ENCODE data around the gene RPRD2. TPM values are rescaled to one million over a fixed set of nuclear protein-coding genes. Genes with fewer than 3 reads are reported as not detected.

RPRD2 gene
- total RNA-seq, 3 donors from 2014 or later (not counting 1 experiment from before 2014, with no cell fraction given) = 30.3 to 38.8 (median 34.0) TPM

DNA sequence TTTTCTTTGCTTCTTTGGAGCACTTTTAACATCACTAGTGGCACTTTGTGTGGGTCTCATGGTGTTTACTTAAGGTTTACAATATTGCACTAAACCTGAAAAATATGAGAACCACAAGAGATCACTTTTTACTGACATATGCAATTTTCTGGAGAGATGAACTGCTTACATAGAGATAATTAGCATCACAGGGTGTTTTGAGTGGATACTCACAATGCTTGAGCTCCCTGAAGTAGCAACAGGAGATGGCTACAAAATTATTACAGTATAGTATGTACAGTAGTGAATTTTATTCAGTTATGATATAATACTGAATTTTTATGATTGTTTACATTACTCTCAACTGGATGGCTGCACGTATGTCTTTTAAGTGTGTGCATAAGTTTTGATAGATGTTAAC lies 22.6 kb downstream of the RPRD2 start:
- no peaks in the 10 kb centered on the region for H3K36me3 Mint-ChIP-seq
- H3K27ac Mint-ChIP-seq = peak overlapping the region in 1 of 2 donors; percentile 78
- peaks cover 30 to 37% of the 10 kb centered on the region in 2 donors for H3K4me1 Mint-ChIP-seq
- Histone ChIP-seq H3K36me3 (ENCODE audit: control insufficient read depth, insufficient read depth, low read length) (peaks cover 2% of the 10 kb centered on the region), H3K4me3 (ENCODE audit: low read length) (no peak overlapping the region), H3K4me1 (ENCODE audit: control insufficient read depth, insufficient read depth, low read length) (peaks cover 4% of the 10 kb centered on the region), H3K27ac (ENCODE audit: low read length) (no peak overlapping the region), H3K9me3 (ENCODE audit: control insufficient read depth, insufficient read depth, low read length) (no peaks in the 10 kb centered on the region), H3K27me3 (ENCODE audit: control insufficient read depth, insufficient read depth, low read length) (no peaks in the 10 kb centered on the region)
- ATAC-seq (no peak), DNase-seq (no peak)
- intact Hi-C loops (cut with micrococcal nuclease) = no loop called here
- H3K9me3 Mint-ChIP-seq = no peaks in the 10 kb centered on the region
- H3K4me3 Mint-ChIP-seq = no peak overlapping the region
- TF ChIP-seq, protein P1, sequence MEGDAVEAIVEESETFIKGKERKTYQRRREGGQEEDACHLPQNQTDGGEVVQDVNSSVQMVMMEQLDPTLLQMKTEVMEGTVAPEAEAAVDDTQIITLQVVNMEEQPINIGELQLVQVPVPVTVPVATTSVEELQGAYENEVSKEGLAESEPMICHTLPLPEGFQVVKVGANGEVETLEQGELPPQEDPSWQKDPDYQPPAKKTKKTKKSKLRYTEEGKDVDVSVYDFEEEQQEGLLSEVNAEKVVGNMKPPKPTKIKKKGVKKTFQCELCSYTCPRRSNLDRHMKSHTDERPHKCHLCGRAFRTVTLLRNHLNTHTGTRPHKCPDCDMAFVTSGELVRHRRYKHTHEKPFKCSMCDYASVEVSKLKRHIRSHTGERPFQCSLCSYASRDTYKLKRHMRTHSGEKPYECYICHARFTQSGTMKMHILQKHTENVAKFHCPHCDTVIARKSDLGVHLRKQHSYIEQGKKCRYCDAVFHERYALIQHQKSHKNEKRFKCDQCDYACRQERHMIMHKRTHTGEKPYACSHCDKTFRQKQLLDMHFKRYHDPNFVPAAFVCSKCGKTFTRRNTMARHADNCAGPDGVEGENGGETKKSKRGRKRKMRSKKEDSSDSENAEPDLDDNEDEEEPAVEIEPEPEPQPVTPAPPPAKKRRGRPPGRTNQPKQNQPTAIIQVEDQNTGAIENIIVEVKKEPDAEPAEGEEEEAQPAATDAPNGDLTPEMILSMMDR (IDR thresholded peaks at IDR 0.05) = no peak
- no CpG with 5 or more reads among the region's 1 CpG for WGBS (ENCODE audit: insufficient coverage)
- H3K27me3 Mint-ChIP-seq (ENCODE audit: low read depth in 2 of 2) = no peaks in the 10 kb centered on the region

DNA sequence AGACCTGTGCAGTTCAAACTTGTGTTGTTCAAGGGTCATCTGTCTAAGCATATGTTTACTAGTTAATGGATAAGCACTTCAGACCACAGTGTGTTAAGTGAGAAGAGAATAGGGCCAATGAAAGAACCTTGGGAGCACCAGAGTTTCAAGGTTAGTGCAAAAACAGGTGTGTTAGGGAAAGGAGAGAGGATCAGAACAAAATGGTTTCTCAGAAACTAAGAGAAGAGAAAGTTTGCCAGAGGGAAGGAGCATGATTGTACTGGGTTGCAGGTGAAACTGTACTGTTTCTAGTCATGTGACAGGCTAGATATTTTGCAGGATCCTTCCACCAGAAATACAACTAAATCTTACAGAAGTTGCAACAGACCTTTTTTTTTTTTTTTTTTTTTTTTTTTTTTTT lies 23.3 kb downstream of the RPRD2 start:
- no peaks in the 10 kb centered on the region for H3K27me3 ChIP-seq (ENCODE audit: control insufficient read depth, insufficient read depth, low read length)
- H3K27ac ChIP-seq (ENCODE audit: low read length) = no peak overlapping the region
- no peak for ATAC-seq
- peaks cover 2% of the 10 kb centered on the region for H3K36me3 ChIP-seq (ENCODE audit: control insufficient read depth, insufficient read depth, low read length)
- TF ChIP-seq, protein P1 (IDR thresholded peaks at IDR 0.05) = no peak
- H3K4me3 ChIP-seq (ENCODE audit: low read length) = no peak overlapping the region
- no peaks in the 10 kb centered on the region for H3K9me3 Mint-ChIP-seq
- intact Hi-C loops (cut with micrococcal nuclease) = no loop called here
- no peak overlapping the region for H3K4me3 Mint-ChIP-seq
- no peaks in the 10 kb centered on the region for H3K27me3 Mint-ChIP-seq (ENCODE audit: low read depth in 2 of 2)
- no peak for DNase-seq
- H3K9me3 ChIP-seq (ENCODE audit: control insufficient read depth, insufficient read depth, low read length) = no peaks in the 10 kb centered on the region
- H3K27ac Mint-ChIP-seq = peak overlapping the region in 1 of 2 donors; percentile 78
- peaks cover 30 to 37% of the 10 kb centered on the region in 2 donors for H3K4me1 Mint-ChIP-seq
- H3K36me3 Mint-ChIP-seq = no peaks in the 10 kb centered on the region
- H3K4me1 ChIP-seq (ENCODE audit: control insufficient read depth, insufficient read depth, low read length) = peaks cover 4% of the 10 kb centered on the region

DNA sequence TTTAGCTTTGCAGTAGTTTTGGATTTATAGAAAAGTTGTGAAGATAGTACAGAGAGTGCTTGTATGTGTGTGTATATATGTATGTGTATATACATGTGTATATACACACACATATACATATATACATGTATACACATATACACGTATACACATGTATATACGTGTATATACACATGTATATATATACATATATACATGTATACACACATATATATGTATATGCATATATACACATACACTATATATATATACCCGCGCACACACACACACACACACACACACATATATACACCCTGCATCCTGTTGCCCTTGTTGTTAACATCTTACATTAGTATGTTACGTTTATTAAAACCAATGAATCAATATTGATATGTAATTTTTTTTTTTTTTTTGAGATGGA lies 24.3 kb downstream of the RPRD2 start:
- H3K36me3 ChIP-seq (ENCODE audit: control insufficient read depth, insufficient read depth, low read length) = peaks cover 2% of the 10 kb centered on the region
- H3K36me3 Mint-ChIP-seq = no peaks in the 10 kb centered on the region
- no CpG with 5 or more reads among the region's 5 CpGs for WGBS (ENCODE audit: insufficient coverage)
- no peaks in the 10 kb centered on the region for H3K27me3 Mint-ChIP-seq (ENCODE audit: low read depth in 2 of 2)
- DNase-seq (no peak), ATAC-seq (no peak)
- no peaks in the 10 kb centered on the region for H3K27me3 ChIP-seq (ENCODE audit: control insufficient read depth, insufficient read depth, low read length)
- no peak overlapping the region for H3K4me3 Mint-ChIP-seq
- TF ChIP-seq, protein P1 (IDR thresholded peaks at IDR 0.05) = no peak
- H3K4me1 Mint-ChIP-seq = peaks cover 37 to 39% of the 10 kb centered on the region in 2 donors
- H3K9me3 ChIP-seq (ENCODE audit: control insufficient read depth, insufficient read depth, low read length) = no peaks in the 10 kb centered on the region
- peak overlapping the region in 1 of 2 donors; percentile 78 for H3K27ac Mint-ChIP-seq
- H3K27ac ChIP-seq (ENCODE audit: low read length) = no peak overlapping the region
- intact Hi-C loops (cut with micrococcal nuclease) = no loop called here
- no peaks in the 10 kb centered on the region for H3K9me3 Mint-ChIP-seq
- peaks cover 4% of the 10 kb centered on the region for H3K4me1 ChIP-seq (ENCODE audit: control insufficient read depth, insufficient read depth, low read length)
- H3K4me3 ChIP-seq (ENCODE audit: low read length) = no peak overlapping the region

DNA sequence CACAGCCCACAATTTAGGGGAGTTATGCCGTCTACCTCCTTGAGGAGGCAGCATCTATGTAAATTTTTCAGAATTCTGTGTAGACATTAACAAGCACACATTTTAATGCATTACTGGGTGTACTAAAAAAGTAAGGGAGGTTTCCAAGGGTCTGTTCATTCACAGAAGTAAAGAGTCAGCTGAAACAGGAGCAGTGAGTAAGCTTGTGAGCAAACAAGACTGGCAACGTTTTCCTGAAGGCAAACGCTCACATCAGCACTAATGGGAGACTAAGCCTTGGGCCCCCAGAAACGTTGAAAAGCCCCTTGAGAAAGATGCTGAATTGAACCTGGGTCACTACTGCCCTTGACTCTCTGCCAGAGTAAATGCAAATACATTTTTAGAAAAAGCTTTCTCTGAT lies 25.7 kb downstream of the RPRD2 start:
- no peaks in the 10 kb centered on the region for H3K9me3 ChIP-seq (ENCODE audit: control insufficient read depth, insufficient read depth, low read length)
- H3K36me3 ChIP-seq (ENCODE audit: control insufficient read depth, insufficient read depth, low read length) = peaks cover 2% of the 10 kb centered on the region
- Mint-ChIP-seq H3K4me1 (peaks cover 40 to 45% of the 10 kb centered on the region in 2 donors), H3K4me3 (no peak overlapping the region), H3K27me3 (ENCODE audit: low read depth in 2 of 2) (no peaks in the 10 kb centered on the region), H3K9me3 (no peaks in the 10 kb centered on the region), H3K27ac (peak overlapping the region in 1 of 2 donors; percentile 39), H3K36me3 (no peaks in the 10 kb centered on the region)
- H3K4me1 ChIP-seq (ENCODE audit: control insufficient read depth, insufficient read depth, low read length) = peaks cover 4% of the 10 kb centered on the region
- H3K27me3 ChIP-seq (ENCODE audit: control insufficient read depth, insufficient read depth, low read length) = no peaks in the 10 kb centered on the region
- DNase-seq (no peak), ATAC-seq (no peak)
- no peak overlapping the region for H3K27ac ChIP-seq (ENCODE audit: low read length)
- intact Hi-C loops (cut with micrococcal nuclease) = no loop called here
- no peak overlapping the region for H3K4me3 ChIP-seq (ENCODE audit: low read length)
- 91% methylated on average over 4 of the region's 4 CpGs for WGBS (ENCODE audit: insufficient coverage)
- TF ChIP-seq, protein P1 (IDR thresholded peaks at IDR 0.05) = no peak

Measured in natural killer cell (primary cell).